Esophagus muscularis mucosa (tissue), 4 donors: ENCODE measurements around the gene HPN. TPM values are rescaled to one million over a fixed set of nuclear protein-coding genes. Genes with fewer than 3 reads are reported as not detected.

Source experiments
- DNase-seq: peaks from one replicate; pipeline ENCODE4 v3.0.0-alpha.2; 2017; ENCODE audit errors: extremely low spot score
- H3K27ac ChIP-seq, 4 donors: fragments of 200-600 bp; sonication (generic); replicated peaks in 1 of 4; 1 replicate in 3 of 4; 2 replicates in 1 of 4; pipeline ENCODE4 v1.5.1; 2016 to 2019; ENCODE audit warnings: mild to moderate bottlenecking in 1 of 4
- H3K27me3 ChIP-seq, 4 donors: fragments of 200-600 bp; sonication (generic); one replicate each; pipeline versions ENCODE4 v1.5.1 to v1.6.0; 2016 to 2019
- H3K36me3 ChIP-seq, 4 donors: fragments of 200-600 bp; sonication (generic); one replicate each; pipeline ENCODE4 v1.5.1; 2016 to 2019
- H3K4me1 ChIP-seq, 4 donors: fragments of 200-600 bp; sonication (generic); one replicate each; pipeline ENCODE4 v1.5.1; 2016 to 2019
- H3K4me3 ChIP-seq, 4 donors: fragments of 200-600 bp; sonication (generic); 1 replicate in 2 of 4; 2 replicates in 2 of 4; pipeline ENCODE4 v1.5.1; 2016 to 2019; ENCODE audit warnings: mild to moderate bottlenecking in 4 of 4, moderate library complexity in 1 of 4
- H3K9me3 ChIP-seq, 4 donors: fragments of 200-600 bp; sonication (generic); 1 replicate in 3 of 4; 2 replicates in 1 of 4; pipeline ENCODE4 v1.5.1; 2016 to 2019
- EP300 ChIP-seq: sonication (generic); formaldehyde crosslinking; IDR thresholded peaks from one replicate; pipeline ENCODE4 v1.6.1; 2017; ENCODE audit warnings: antibody characterized with exemption
- POLR2A ChIP-seq: fragments of 450-650 bp; IDR thresholded peaks from one replicate; pipeline ENCODE4 v1.6.1; 2017; ENCODE audit warnings: antibody characterized with exemption, moderate library complexity, mild to moderate bottlenecking, low read depth
- POLR2AphosphoS5 ChIP-seq, 2 donors: sonication (generic); formaldehyde crosslinking; IDR thresholded peaks; one replicate each; pipeline ENCODE4 v1.6.1; 2017; ENCODE audit warnings: antibody characterized with exemption in 2 of 2
- WGBS: methylation state at CpG from one replicate; pipeline ENCODE4 v1.1.5; 2018; 5-methylcytosine and 5-hydroxymethylcytosine counted together
- intact Hi-C: fragments of 100-400 bp; cut with DNase I; formaldehyde crosslinking; loops from one replicate; pipeline ENCODE4 v1.15.1; 2023
- total RNA-seq, 4 donors: library from RNA; depleted of rRNA; stranded (reverse); fragments of >200 nt; gene quantifications; one replicate each; pipeline versions ENCODE4 v1.1.0 to v1.2.1, GENCODE V29; 2016
- TF ChIP-seq, protein P1 (sequence below), 3 experiments: fragments of 200-600 bp in 2 of 3; fragments of 450-650 bp in 1 of 3; sonication (generic) in 2 of 3; IDR thresholded peaks; one replicate each; pipeline ENCODE4 v1.5.1; 2017 to 2019; ENCODE audit warnings: antibody characterized with exemption in 3 of 3, mild to moderate bottlenecking in 2 of 3, moderate library complexity in 1 of 3

HPN gene
- total RNA-seq, 4 donors from 2014 or later, result 0.33 to 0.86 (median 0.58) TPM; not detected in 1

DNA sequence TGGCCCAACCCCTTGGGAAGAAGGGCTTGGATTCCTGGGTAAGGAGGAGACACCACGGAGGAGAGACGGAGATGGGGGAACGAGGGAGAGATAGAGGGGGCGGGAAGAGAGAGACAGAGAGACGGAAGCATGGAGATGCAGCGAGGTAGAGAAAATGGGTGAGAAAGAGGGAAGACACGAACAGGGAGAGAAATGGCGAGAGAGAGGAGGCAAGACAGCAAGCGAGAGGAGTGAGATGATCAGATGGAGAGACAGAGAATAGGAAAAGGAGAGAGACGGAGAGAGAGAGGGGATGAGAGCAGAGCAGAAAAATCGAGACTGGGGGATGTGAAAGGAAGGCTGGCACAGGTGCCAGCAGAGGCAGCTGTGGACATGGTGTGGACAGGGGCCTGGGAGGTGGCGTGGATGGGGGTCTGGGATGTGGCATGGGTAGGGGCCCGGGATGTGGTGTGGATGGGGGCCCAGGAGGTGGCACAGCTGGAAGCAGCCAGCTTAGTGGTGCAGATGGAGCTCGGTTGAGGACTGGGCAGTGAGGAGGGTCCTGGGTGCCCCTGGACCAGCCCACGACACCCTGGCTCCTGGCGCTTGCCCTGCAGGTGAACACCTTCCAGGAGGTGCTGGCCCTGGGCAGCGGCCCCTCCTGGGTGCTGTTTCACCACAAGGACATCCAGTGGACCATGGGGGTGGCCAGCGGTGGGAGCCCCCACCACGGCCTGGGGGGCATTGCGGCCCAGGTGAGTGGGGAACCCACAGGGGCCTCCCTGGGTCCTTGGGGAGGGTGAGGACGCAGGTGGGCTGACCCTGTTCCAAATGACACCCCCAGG is 33.9 kb downstream of the HPN start:
- TF ChIP-seq, protein P1, sequence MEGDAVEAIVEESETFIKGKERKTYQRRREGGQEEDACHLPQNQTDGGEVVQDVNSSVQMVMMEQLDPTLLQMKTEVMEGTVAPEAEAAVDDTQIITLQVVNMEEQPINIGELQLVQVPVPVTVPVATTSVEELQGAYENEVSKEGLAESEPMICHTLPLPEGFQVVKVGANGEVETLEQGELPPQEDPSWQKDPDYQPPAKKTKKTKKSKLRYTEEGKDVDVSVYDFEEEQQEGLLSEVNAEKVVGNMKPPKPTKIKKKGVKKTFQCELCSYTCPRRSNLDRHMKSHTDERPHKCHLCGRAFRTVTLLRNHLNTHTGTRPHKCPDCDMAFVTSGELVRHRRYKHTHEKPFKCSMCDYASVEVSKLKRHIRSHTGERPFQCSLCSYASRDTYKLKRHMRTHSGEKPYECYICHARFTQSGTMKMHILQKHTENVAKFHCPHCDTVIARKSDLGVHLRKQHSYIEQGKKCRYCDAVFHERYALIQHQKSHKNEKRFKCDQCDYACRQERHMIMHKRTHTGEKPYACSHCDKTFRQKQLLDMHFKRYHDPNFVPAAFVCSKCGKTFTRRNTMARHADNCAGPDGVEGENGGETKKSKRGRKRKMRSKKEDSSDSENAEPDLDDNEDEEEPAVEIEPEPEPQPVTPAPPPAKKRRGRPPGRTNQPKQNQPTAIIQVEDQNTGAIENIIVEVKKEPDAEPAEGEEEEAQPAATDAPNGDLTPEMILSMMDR (IDR thresholded peaks at IDR 0.05), result no peak
- TF ChIP-seq POLR2AphosphoS5 (IDR thresholded peaks at IDR 0.05) (no peak), POLR2A (no peak), EP300 (no peak)
- H3K9me3 ChIP-seq, result peaks cover 0 to 4% (median 4%) of the 10 kb centered on the region in 4 donors
- no peaks in the 10 kb centered on the region for H3K27me3 ChIP-seq
- H3K4me3 ChIP-seq, result no peak overlapping the region
- no peaks in the 10 kb centered on the region for H3K36me3 ChIP-seq
- intact Hi-C loops, result no loop called here
- no peak for DNase-seq
- H3K27ac ChIP-seq, result no peak overlapping the region
- WGBS, result 92% methylated on average over 15 of the region's 21 CpGs
- no peaks in the 10 kb centered on the region for H3K4me1 ChIP-seq

DNA sequence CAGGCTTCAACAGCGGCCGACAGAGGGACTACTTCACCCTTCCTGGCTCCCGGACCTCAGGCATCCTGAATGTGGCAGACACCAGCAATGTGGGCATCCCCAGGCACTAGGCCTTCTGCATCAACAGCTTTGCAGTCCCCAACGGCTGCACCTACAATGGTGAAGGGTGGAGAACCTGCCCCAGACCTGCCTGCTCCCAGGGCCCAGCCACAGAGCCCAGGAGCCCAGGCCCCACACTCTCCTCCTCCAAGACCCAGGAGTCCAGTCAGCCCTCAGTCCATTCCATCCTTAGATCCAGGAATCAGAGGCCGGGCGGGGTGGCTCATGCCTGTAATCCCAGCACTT is 34.5 kb downstream of the HPN start:
- intact Hi-C loops, result no loop called here
- Histone ChIP-seq H3K27ac (no peak overlapping the region), H3K4me1 (no peaks in the 10 kb centered on the region), H3K36me3 (no peaks in the 10 kb centered on the region), H3K27me3 (no peaks in the 10 kb centered on the region), H3K9me3 (no peaks in the 10 kb centered on the region), H3K4me3 (no peak overlapping the region)
- TF ChIP-seq, protein P1 (IDR thresholded peaks at IDR 0.05), result no peak
- TF ChIP-seq POLR2AphosphoS5 (IDR thresholded peaks at IDR 0.05) (no peak), EP300 (no peak), POLR2A (no peak)
- DNase-seq, result no peak
- WGBS, result 84% methylated on average over 3 of the region's 6 CpGs

DNA sequence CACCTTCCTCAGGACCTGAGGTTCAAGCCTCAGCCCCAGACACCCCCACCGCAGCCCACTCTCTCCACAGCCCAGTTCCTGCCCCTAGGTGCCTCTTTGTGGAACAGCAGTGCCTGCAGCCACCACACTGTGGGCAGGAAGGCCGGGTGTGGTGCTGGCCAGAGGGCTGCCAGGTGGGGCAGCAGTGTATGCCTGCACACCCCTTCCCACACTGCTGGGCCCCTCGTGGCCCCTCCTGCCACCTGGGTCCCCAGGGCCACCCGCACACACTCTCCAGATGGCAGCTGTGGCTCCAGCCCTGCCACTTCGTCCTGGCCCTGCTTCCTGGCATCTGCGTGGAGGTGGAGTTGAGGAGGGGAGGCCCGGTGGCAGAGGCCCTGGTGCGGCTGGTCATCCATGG is 35.1 kb downstream of the HPN start:
- WGBS, result 87% methylated on average over 3 of the region's 8 CpGs
- no peak for DNase-seq
- Histone ChIP-seq H3K4me3 (no peak overlapping the region), H3K9me3 (no peaks in the 10 kb centered on the region), H3K4me1 (no peaks in the 10 kb centered on the region), H3K27ac (no peak overlapping the region), H3K36me3 (no peaks in the 10 kb centered on the region), H3K27me3 (no peaks in the 10 kb centered on the region)
- TF ChIP-seq POLR2A, result no peak
- no peak for TF ChIP-seq EP300
- TF ChIP-seq POLR2AphosphoS5 (IDR thresholded peaks at IDR 0.05), result no peak
- TF ChIP-seq, protein P1 (IDR thresholded peaks at IDR 0.05), result no peak
- intact Hi-C loops, result no loop called here

DNA sequence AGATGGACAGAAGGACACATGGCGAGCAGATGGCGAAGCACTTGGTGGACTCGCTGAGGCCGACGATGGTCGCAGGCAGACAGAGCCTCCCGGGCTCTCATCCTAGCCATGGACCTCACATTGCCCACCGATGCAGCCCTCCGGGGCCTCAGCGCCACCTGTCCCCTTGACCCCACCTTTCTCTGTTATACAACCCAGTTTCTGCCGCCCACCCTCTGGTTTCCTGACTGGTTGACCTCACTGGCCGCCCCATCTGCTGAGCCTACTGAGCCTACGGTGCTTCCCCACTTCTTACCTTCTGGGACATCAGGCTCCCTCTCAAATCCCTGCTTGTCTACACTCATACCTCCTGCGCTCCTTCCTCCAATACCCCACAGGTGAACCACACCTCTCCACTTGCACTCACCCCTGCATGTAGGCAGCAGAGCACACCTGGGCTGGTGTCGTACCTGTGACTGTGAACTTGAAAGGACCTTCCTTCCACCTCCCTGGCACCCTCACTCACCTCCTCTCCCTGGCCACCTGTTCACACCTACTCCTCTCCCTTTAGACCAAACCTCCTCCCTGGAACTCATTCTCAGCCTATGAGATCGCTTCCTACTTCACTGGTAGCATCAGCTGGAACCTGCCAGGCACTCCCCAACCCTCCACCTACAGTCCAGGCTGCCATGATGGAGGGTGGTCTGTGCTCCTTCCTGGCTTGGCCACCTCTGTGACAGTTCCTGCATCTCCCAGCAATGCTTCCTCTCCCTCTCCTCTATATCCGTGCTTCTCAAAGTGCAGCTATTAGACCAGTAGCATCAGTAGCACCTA is 36.1 kb downstream of the HPN start:
- Histone ChIP-seq H3K27me3 (no peaks in the 10 kb centered on the region), H3K36me3 (no peaks in the 10 kb centered on the region), H3K9me3 (no peaks in the 10 kb centered on the region), H3K4me3 (no peak overlapping the region), H3K27ac (no peak overlapping the region), H3K4me1 (no peaks in the 10 kb centered on the region)
- TF ChIP-seq EP300, result no peak
- TF ChIP-seq, protein P1 (IDR thresholded peaks at IDR 0.05), result no peak
- TF ChIP-seq POLR2AphosphoS5 (IDR thresholded peaks at IDR 0.05), result no peak
- intact Hi-C loops, result no loop called here
- DNase-seq, result no peak
- WGBS, result 88% methylated on average over 17 of the region's 17 CpGs
